ENCODE measurements around the gene WSCD2.

DNA sequence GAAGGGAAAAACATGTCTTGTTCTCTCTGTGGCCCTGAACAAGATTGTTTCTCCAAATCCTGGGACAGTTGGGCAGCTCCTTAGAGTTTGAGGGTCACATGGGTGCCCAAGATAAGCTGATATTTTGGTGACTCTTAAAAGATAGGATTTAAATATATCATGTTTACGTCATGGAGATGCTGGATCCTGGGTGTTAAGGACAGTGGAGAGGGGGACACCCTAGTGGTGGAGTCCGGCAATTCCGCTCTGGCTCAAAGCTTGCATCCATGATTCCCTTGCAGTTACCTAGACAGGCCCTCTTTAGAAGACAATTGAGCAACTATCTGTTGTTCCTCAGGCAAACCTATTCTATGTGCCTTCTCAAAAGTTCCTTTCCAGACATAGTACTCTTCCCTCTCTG, 108.2 kb downstream of the WSCD2 start:
- TF ChIP-seq, protein P1, sequence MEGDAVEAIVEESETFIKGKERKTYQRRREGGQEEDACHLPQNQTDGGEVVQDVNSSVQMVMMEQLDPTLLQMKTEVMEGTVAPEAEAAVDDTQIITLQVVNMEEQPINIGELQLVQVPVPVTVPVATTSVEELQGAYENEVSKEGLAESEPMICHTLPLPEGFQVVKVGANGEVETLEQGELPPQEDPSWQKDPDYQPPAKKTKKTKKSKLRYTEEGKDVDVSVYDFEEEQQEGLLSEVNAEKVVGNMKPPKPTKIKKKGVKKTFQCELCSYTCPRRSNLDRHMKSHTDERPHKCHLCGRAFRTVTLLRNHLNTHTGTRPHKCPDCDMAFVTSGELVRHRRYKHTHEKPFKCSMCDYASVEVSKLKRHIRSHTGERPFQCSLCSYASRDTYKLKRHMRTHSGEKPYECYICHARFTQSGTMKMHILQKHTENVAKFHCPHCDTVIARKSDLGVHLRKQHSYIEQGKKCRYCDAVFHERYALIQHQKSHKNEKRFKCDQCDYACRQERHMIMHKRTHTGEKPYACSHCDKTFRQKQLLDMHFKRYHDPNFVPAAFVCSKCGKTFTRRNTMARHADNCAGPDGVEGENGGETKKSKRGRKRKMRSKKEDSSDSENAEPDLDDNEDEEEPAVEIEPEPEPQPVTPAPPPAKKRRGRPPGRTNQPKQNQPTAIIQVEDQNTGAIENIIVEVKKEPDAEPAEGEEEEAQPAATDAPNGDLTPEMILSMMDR (IDR thresholded peaks at IDR 0.05) = no peak
- no peak for TF ChIP-seq POLR2A (IDR thresholded peaks at IDR 0.05)
- no peak for TF ChIP-seq POLR2AphosphoS5 (IDR thresholded peaks at IDR 0.05)
